HG02884 (cell line): ENCODE results near the gene HLA-E.

Source experiments
- ATAC-seq: cut with Tn5 transposase; IDR thresholded peaks from one replicate; pipeline ENCODE4 v1.9.1; 2021; ENCODE audit warnings: mild to moderate bottlenecking, moderate library complexity; ENCODE audit not compliant: unreplicated experiment

HLA-E gene

DNA sequence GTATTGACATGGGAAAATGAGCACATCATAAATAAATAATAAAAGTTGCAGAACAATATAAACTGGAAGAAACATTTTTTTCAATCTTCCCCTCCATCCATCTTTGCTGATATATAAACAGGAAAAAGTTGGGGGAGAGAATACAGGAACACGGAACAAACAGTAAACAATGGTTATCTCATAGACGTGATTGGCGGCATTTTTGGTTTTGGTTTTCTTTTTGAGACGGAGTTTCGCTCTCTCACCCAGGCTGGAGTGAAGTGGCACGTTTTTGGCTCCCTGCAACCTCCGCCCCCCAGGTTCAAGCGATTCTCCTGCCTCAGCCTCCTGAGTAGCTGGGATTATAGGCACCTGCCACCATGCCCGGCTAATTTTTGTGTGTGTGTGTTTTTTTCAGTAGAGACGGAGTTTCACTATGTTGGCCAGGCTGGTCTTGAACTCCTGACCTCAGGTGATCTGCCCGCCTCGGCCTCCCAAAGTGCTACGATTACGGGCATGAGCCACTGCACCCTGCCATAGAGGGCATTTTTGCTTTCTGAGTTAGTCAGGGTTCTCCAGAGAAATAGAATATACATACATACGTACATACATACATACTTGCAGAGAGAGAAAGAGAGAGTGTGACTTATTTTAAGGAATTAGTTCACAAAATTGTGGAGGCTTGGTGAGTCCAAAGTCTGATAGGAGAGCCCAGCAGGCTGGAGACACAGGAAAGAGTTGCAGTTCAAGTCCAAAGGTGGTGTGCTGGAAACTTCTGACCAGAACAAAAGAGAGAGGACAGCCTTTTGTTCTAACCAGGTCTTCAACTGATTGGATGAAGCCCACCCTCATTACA lies 44.4 kb downstream of the HLA-E start:
- ATAC-seq: no peak

DNA sequence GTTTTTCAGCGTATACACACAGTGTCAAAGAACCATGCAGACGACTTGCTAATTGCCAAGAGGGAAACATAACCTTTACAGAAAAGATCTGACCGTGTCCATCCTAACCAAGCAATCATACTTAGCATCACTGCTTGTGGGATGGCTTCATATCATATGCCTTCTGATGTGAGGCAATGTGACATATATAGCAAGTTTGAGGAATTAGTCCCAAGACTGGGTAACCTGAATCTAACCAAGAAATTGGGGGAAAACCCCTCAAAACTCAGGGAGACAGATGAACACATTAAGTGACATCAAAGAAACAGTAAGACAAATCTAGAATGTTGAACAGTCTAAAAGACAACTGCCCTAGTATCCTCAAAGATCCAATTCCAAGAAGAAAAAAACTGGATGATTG lies 48.6 kb downstream of the HLA-E start:
- ATAC-seq: no peak

DNA sequence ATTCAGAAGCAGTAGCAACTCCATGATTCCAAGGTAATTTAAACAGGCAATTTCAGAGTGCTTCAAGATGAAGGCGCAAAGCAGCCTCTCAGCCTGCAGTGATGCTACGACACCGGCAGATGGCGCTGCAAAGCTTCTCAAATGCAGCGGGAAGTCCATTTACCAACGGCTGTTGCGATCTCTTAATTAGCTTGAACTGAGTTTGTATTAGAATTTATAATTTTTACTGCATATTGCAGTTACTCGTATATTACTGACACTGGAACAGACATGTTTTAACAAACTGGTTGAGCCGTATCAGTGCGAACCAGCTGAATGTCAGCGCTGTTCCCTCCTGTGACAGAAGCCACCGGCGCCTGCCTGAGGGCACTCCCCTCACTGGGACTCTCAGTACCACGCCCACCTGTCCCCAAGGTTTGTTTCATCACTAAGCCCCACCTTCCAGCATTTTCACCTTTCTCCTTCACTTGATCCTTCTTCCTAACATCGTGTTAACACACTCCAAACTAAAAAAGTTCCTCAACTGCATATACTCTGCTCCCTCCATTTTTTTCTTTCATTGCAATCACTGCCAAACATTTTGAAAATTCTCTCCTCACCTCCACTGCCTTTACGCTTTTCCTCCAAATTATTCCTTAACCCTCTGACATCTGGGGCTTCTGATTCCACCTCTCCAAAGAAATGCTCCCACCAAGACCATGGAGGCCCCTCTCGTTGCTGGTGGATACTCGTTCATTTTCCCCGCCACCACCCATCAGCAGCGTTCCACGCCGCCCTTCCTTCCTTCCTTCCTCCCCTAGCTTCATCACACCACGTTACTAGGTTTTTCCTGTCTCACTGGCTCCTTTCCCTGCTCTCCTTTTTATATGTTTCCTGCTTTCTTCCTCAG lies 52.5 kb downstream of the HLA-E start:
- ATAC-seq: no peak

DNA sequence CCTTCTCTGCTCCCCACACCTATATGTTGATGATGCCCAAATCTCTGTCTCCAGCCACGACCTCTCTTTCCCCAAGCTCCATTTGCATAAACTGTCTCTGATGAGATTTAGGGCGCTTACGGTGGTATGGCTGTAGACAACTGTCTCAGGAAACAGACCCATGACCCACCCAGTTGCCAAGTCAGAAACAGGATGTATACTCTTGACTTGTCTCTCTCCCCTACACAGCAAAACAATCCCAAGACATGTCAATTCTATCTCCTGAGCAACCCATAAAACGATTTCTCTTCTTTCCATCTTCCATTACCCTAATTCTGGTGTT lies 53.1 kb downstream of the HLA-E start:
- ATAC-seq: no peak

DNA sequence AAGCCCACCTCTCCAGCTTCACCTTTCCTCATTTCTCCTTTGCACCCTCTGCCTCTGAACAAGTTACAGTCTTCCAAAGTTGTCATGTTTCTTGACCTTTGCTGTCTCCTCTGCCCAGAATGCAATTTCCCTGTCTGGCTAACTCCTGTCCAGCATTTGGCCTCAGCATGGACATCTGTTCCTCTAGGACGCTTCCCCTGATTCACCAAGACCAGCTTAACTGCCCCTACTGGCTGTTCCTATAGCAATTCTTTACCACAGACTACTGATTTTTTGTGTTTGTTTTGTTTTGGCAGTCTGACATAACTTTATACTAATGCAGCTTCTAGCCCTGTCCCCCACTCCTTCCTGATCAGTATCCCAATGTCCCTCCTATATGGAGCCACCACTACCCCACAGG lies 53.6 kb downstream of the HLA-E start:
- ATAC-seq: no peak
